MCF 10A (cell line): Measurements from ENCODE around the gene MN1. TPM values are rescaled to one million over a fixed set of nuclear protein-coding genes. Genes with fewer than 3 reads are reported as not detected.

Experiments used
- BruUV-seq: library from RNA; stranded (reverse); fragments of 400-500 nt; replicated peaks from 2 replicates; lab custom pipeline; 2021; lab: Mats Ljungman, UMichigan
- CTCF ChIA-PET: fragments of 300-600 bp; sonication (Branson Sonifier 250); formaldehyde crosslinking; extraction: SDS; loops from one replicate; lab custom pipeline; 2021; ENCODE audit warnings: antibody characterized with exemption, inconsistent platforms; lab: Yijun Ruan, JAX
- POLR2A ChIA-PET: fragments of 300-600, 350-650 bp; sonication (Branson Sonifier 250); formaldehyde crosslinking; extraction: SDS; loops from one replicate; lab custom pipeline; 2020; ENCODE audit warnings: antibody characterized with exemption, inconsistent platforms; lab: Yijun Ruan, JAX
- DNase-seq: peaks from one replicate; pipeline ENCODE4 v3.0.0-alpha.2; 2018; ENCODE audit not compliant: unreplicated experiment
- H3K27ac Mint-ChIP-seq: one replicate; pipeline ENCODE4 v1.8.0; 2022; ENCODE audit warnings: mild to moderate bottlenecking, low read depth, mixed read lengths; ENCODE audit not compliant: unreplicated experiment
- H3K27me3 Mint-ChIP-seq: one replicate; pipeline ENCODE4 v1.8.0; 2022; ENCODE audit warnings: mixed read lengths; ENCODE audit not compliant: insufficient read depth, unreplicated experiment
- H3K36me3 Mint-ChIP-seq: one replicate; pipeline ENCODE4 v1.8.0; 2022; ENCODE audit warnings: mild to moderate bottlenecking, moderate library complexity, mixed read lengths; ENCODE audit not compliant: insufficient read depth, unreplicated experiment
- H3K4me1 Mint-ChIP-seq: one replicate; pipeline ENCODE4 v1.8.0; 2022; ENCODE audit warnings: mixed read lengths; ENCODE audit not compliant: insufficient read depth, unreplicated experiment
- H3K4me3 Mint-ChIP-seq: one replicate; pipeline ENCODE4 v1.8.0; 2022; ENCODE audit warnings: mild to moderate bottlenecking, moderate library complexity, mixed read lengths; ENCODE audit not compliant: unreplicated experiment
- H3K9me3 Mint-ChIP-seq: one replicate; pipeline ENCODE4 v1.8.0; 2022; ENCODE audit warnings: mixed read lengths; ENCODE audit not compliant: unreplicated experiment
- intact Hi-C: fragments of 100-400 bp; cut with micrococcal nuclease; formaldehyde crosslinking; loops from 2 replicates; pipeline ENCODE4 v1.14.1; 2022
- total RNA-seq: library from RNA; stranded (reverse); gene quantifications from 2 replicates; pipeline ENCODE4 v1.2.3, GENCODE V29; 2022
- TF ChIP-seq, protein P1 (sequence below): fragments of 200-600 bp; IDR thresholded peaks from one replicate; pipeline ENCODE4 v1.8.0; 2022; ENCODE audit warnings: antibody characterized with exemption, mild to moderate bottlenecking; ENCODE audit not compliant: unreplicated experiment

MN1 gene
- total RNA-seq, 1 experiment from 2014 or later: 3.9 TPM

- intact Hi-C loops: no loop called here
- ChIA-PET POLR2A (no interaction called here), CTCF (no interaction called here)
- DNase-seq: no peak
- Mint-ChIP-seq H3K36me3 (no peaks in the 10 kb centered on the region), H3K4me1 (peaks cover 4% of the 10 kb centered on the region), H3K27ac (no peak overlapping the region), H3K27me3 (no peaks in the 10 kb centered on the region), H3K4me3 (no peak overlapping the region), H3K9me3 (no peaks in the 10 kb centered on the region)
- TF ChIP-seq, protein P1, sequence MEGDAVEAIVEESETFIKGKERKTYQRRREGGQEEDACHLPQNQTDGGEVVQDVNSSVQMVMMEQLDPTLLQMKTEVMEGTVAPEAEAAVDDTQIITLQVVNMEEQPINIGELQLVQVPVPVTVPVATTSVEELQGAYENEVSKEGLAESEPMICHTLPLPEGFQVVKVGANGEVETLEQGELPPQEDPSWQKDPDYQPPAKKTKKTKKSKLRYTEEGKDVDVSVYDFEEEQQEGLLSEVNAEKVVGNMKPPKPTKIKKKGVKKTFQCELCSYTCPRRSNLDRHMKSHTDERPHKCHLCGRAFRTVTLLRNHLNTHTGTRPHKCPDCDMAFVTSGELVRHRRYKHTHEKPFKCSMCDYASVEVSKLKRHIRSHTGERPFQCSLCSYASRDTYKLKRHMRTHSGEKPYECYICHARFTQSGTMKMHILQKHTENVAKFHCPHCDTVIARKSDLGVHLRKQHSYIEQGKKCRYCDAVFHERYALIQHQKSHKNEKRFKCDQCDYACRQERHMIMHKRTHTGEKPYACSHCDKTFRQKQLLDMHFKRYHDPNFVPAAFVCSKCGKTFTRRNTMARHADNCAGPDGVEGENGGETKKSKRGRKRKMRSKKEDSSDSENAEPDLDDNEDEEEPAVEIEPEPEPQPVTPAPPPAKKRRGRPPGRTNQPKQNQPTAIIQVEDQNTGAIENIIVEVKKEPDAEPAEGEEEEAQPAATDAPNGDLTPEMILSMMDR: no peak
- BruUV-seq: no TSS peak
These were observed 29.9 kb downstream of the MN1 start for GRCh38 chr22:27771637-27772036.

DNA sequence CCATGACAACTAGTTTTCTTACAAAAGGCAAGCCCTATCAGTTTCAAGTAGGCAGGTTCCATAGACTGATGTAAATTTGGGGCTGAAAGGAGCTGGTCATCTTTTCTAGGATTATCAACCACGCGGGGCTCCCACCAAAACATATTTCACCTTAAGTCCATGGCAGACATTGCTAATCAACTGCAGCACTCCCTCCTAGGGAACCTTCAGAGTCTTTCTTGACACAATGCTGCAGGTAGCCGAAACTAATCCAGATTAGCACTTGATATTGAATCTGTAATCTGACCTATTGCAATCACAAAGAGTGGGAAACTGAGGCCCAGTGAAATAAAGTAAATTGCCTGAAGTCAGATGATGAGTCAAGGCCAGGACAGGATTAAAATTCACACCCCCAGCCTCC, 32.5 kb downstream of the MN1 start:
- TF ChIP-seq, protein P1: no peak
- Mint-ChIP-seq H3K9me3 (no peaks in the 10 kb centered on the region), H3K36me3 (peaks cover 12% of the 10 kb centered on the region)

DNA sequence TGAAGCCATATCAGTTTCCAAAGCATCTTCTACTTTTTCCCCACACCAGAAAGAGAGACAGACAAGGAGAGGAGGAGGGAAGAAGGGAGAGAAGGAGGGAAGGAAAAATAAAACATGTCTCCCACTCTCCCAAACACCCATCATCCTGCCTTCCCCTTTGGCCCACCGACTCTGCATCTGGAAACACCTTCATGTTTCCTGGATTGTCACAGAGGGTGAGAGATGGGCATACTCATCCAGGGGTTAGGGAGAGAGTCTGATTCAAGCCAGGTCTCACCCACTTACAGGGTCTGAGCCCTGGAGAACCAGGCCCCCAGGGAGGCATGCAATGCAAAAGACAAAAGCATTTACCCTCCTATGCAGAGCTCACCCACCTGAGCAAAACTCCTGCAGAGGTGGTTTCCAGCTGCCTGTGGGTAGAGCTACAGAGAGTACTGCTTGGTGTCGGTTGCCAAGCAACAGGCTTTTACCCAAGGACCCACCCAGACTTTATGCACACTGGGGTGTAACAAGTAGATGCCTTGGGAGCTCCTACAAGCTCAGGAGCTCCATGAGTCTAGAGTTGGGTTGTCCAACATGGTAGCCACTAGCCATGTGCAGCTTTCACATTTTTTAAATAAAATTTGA, 33.4 kb downstream of the MN1 start:
- peaks cover 12% of the 10 kb centered on the region for H3K36me3 Mint-ChIP-seq
- ChIA-PET CTCF (no interaction called here), POLR2A (no interaction called here)
- H3K4me1 Mint-ChIP-seq: peaks cover 4% of the 10 kb centered on the region
- no TSS peak for BruUV-seq
- H3K4me3 Mint-ChIP-seq: no peak overlapping the region
- H3K27ac Mint-ChIP-seq: no peak overlapping the region
- TF ChIP-seq, protein P1: no peak
- no peak for DNase-seq
- no peaks in the 10 kb centered on the region for H3K9me3 Mint-ChIP-seq
- intact Hi-C loops: no loop called here
- no peaks in the 10 kb centered on the region for H3K27me3 Mint-ChIP-seq

More for the DNA sequence above, 32.5 kb downstream of the MN1 start:
- no peak for DNase-seq
- no TSS peak for BruUV-seq
- no peak overlapping the region for H3K27ac Mint-ChIP-seq
- ChIA-PET POLR2A (no interaction called here), CTCF (interaction anchor here (0.7 kb wide), 1 partner anchor 454 kb away, joined by 4 read pairs; no protein-coding TSS in a partner anchor)
- no peak overlapping the region for H3K4me3 Mint-ChIP-seq
- intact Hi-C loops: no loop called here
- H3K4me1 Mint-ChIP-seq: peaks cover 4% of the 10 kb centered on the region
- no peaks in the 10 kb centered on the region for H3K27me3 Mint-ChIP-seq

DNA sequence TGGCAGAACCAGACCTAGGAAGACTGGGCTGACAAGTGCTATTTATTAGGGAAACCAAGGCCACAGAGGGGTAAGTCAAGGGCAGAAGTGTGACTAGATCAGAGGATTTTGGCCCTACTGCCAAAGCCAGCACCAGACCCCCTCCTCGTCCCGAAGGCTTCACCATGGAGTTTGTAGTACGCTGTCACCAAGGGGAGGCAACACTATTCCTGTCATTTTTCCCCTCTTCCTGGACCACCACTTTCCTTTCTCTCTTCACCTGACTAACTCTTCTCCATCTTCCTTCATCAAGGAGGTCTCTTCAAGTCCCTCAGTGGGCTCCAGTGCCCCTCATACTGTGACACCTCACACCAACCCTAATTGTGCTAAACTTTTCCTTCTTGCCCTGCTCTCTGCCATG, 34.9 kb downstream of the MN1 start:
- Mint-ChIP-seq H3K27ac (no peak overlapping the region), H3K36me3 (peaks cover 12% of the 10 kb centered on the region), H3K4me3 (no peak overlapping the region), H3K27me3 (no peaks in the 10 kb centered on the region), H3K9me3 (no peaks in the 10 kb centered on the region), H3K4me1 (peaks cover 4% of the 10 kb centered on the region)
- TF ChIP-seq, protein P1: no peak
- CTCF ChIA-PET: no interaction called here
- BruUV-seq: no TSS peak
- intact Hi-C loops: no loop called here
- no peak for DNase-seq
- POLR2A ChIA-PET: no interaction called here
